ENCODE data around the gene CACNA2D1.

Gene CACNA2D1

DNA sequence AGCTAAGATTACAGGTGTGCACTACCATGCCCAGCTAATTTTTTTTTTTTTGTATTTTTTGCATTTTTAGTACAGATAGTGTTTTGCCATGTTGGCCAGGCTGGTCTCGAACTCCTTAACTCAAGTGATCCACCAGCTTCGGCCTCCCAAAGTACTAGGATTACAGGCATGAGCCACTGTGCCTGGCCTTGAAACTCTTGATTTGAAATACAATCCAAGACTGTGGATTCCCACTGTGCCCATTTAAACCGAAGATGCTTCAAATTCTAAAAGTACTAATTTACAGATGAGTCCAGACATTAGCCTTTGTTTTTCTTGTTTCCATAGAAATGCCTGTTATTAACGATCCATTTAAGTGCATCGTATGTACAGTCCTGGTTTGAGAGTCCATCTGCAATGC is 130.9 kb downstream of the CACNA2D1 start:
- Histone ChIP-seq H3K36me3 (ENCODE audit: control insufficient read depth, insufficient read depth, low read length) (no peaks in the 10 kb centered on the region), H3K4me3 (replicated peaks; ENCODE audit: low read depth, low read length) (no peak overlapping the region), H3K27me3 (replicated peaks; ENCODE audit: control insufficient read depth, insufficient read depth, low read length) (no peaks in the 10 kb centered on the region)
- no peak for DNase-seq (ENCODE audit: extremely low read depth, insufficient read length)
- TF ChIP-seq, protein P1, sequence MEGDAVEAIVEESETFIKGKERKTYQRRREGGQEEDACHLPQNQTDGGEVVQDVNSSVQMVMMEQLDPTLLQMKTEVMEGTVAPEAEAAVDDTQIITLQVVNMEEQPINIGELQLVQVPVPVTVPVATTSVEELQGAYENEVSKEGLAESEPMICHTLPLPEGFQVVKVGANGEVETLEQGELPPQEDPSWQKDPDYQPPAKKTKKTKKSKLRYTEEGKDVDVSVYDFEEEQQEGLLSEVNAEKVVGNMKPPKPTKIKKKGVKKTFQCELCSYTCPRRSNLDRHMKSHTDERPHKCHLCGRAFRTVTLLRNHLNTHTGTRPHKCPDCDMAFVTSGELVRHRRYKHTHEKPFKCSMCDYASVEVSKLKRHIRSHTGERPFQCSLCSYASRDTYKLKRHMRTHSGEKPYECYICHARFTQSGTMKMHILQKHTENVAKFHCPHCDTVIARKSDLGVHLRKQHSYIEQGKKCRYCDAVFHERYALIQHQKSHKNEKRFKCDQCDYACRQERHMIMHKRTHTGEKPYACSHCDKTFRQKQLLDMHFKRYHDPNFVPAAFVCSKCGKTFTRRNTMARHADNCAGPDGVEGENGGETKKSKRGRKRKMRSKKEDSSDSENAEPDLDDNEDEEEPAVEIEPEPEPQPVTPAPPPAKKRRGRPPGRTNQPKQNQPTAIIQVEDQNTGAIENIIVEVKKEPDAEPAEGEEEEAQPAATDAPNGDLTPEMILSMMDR (IDR thresholded peaks at IDR 0.05; ENCODE audit: insufficient read depth, low read length, poor library complexity, severe bottlenecking), result no peak

DNA sequence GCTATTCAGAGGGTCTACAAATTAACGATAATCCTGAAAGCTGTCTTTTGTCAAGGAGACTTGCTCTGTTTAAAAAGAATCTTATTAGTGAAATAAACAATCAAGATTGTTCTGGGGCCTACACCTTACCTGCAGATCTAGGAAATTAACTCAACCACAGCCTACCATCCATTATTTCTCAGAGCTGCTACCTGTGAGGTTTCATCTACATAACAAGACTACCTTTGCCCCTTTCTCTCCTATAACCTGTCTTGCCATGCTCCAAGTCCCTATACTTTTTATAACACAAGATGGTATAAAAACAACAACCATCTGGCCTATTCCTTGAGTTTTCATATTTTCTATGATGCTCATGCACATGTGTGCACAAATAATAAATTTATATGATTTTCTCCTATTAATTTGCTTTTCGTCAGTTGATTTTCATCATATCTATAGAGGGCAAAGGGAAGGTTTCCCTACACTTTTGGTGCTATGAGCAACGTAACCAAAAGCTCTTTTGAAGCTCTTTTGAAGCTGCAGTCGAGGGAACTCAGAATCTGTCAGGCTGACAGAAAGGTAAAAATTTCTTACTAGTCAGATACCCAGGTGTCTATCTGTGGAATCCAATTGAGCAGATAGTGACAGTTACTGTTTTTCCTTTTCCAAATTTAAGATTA is 138.1 kb downstream of the CACNA2D1 start:
- Histone ChIP-seq H3K36me3 (ENCODE audit: control insufficient read depth, insufficient read depth, low read length) (no peaks in the 10 kb centered on the region), H3K4me3 (replicated peaks; ENCODE audit: low read depth, low read length) (no peak overlapping the region), H3K27me3 (replicated peaks; ENCODE audit: control insufficient read depth, insufficient read depth, low read length) (no peaks in the 10 kb centered on the region)
- TF ChIP-seq, protein P1 (IDR thresholded peaks at IDR 0.05; ENCODE audit: insufficient read depth, low read length, poor library complexity, severe bottlenecking), result no peak
- DNase-seq (ENCODE audit: extremely low read depth, insufficient read length), result no peak

DNA sequence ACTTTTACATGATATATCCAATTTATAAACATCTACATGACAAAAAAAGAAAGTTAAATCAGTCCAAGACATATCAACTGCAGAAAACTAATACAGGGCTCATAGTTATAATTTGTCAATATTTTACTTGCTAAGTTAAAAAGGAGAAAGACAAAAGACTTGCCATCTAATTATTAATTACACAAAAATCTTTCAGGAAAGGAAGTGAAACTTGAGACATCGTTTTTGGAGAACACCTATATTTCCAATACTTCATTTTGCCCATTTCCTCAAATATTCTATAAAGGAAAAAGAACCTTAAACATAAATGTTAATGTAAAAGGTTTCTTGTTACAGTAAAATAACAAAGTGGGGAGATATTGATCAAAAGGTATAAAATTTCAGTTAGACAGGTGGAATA is 148.7 kb downstream of the CACNA2D1 start:
- Histone ChIP-seq H3K36me3 (ENCODE audit: control insufficient read depth, insufficient read depth, low read length) (no peaks in the 10 kb centered on the region), H3K4me3 (replicated peaks; ENCODE audit: low read depth, low read length) (no peak overlapping the region), H3K27me3 (replicated peaks; ENCODE audit: control insufficient read depth, insufficient read depth, low read length) (no peaks in the 10 kb centered on the region)
- DNase-seq (ENCODE audit: extremely low read depth, insufficient read length), result no peak
- TF ChIP-seq, protein P1 (IDR thresholded peaks at IDR 0.05; ENCODE audit: insufficient read depth, low read length, poor library complexity, severe bottlenecking), result no peak

DNA sequence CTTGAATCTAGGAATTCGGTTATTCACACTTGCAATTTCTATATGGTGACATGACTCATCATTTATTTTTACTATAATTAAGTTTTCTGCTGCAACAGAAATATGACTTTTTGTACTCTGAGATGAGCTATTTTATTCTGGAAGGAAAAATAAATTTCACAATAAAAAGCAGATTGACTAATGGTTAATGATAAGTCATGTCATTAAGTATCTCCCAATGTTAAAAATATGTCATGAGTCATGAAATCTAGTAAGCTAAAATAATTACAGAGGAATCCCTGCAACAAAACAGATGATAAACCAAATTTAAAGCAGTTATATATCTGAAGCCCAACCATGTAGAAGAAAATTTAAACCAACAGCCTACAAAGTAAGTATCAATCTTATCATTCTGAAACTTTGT is 149.2 kb downstream of the CACNA2D1 start:
- TF ChIP-seq, protein P1 (IDR thresholded peaks at IDR 0.05; ENCODE audit: insufficient read depth, low read length, poor library complexity, severe bottlenecking), result no peak
- Histone ChIP-seq H3K36me3 (ENCODE audit: control insufficient read depth, insufficient read depth, low read length) (no peaks in the 10 kb centered on the region), H3K4me3 (replicated peaks; ENCODE audit: low read depth, low read length) (no peak overlapping the region), H3K27me3 (replicated peaks; ENCODE audit: control insufficient read depth, insufficient read depth, low read length) (no peaks in the 10 kb centered on the region)
- no peak for DNase-seq (ENCODE audit: extremely low read depth, insufficient read length)

DNA sequence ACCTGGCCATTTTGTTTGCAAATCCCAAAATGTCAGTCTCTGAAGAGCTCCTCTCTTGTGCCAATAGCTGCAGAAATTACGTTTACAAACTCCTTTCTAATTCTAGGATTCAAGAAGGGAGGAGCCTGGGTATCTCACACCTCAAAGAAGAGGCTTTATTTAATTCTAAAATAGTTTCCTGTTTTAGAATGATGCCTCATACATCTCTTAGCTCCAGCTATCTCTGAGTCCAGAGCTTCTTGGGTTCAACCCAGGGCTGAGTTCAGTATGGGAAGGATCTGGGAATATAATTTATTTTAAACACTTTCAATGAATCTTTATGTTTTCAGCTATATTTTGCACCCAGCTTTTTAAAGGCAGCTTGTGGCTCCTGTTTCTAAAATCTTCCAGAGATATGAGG is 150.1 kb downstream of the CACNA2D1 start:
- TF ChIP-seq, protein P1 (IDR thresholded peaks at IDR 0.05; ENCODE audit: insufficient read depth, low read length, poor library complexity, severe bottlenecking), result no peak
- no peak for DNase-seq (ENCODE audit: extremely low read depth, insufficient read length)
- no peak overlapping the region for H3K4me3 ChIP-seq (replicated peaks; ENCODE audit: low read depth, low read length)
- no peaks in the 10 kb centered on the region for H3K36me3 ChIP-seq (ENCODE audit: control insufficient read depth, insufficient read depth, low read length)
- H3K27me3 ChIP-seq (replicated peaks; ENCODE audit: control insufficient read depth, insufficient read depth, low read length), result no peaks in the 10 kb centered on the region

DNA sequence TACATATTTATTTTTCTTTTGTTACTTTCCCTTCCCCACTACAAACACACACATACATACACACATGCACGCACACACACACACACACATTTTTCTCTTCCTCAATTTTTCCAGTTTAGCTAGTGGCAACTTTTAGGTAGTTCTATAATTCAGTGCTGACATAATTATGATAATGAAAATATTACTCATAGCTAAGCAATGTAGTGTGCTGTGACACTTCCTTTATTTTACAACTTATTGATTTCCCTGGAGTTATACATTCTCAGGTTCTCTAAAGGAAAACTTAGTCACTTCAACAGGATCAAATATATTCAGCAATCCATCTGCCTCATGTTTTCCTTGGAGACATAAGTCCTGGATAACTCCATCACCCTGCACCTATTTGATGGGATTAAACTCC is 151.6 kb downstream of the CACNA2D1 start:
- Histone ChIP-seq H3K36me3 (ENCODE audit: control insufficient read depth, insufficient read depth, low read length) (no peaks in the 10 kb centered on the region), H3K27me3 (replicated peaks; ENCODE audit: control insufficient read depth, insufficient read depth, low read length) (no peaks in the 10 kb centered on the region), H3K4me3 (replicated peaks; ENCODE audit: low read depth, low read length) (no peak overlapping the region)
- TF ChIP-seq, protein P1 (IDR thresholded peaks at IDR 0.05; ENCODE audit: insufficient read depth, low read length, poor library complexity, severe bottlenecking), result no peak
- no peak for DNase-seq (ENCODE audit: extremely low read depth, insufficient read length)

Measured in GM06990 (cell line).